Body of pancreas (tissue), 4 donors: ENCODE results near the gene XRCC5. TPM values are rescaled to one million over a fixed set of nuclear protein-coding genes. Genes with fewer than 3 reads are reported as not detected.

Experiments used
- ATAC-seq: fragments of 150-250 bp; one replicate; pipeline ENCODE4 v1.9.1; 2016
- DNase-seq, 4 donors: peaks; one replicate each; pipeline ENCODE4 v3.0.0-alpha.2; 2019
- H3K27ac ChIP-seq, 4 donors: fragments of 200-600 bp; sonication (generic); 1 replicate in 3 of 4; 2 replicates in 1 of 4; pipeline versions ENCODE4 v1.5.1 to v1.6.1; 2016 to 2019; ENCODE audit warnings: mild to moderate bottlenecking in 1 of 4, mixed read lengths in 1 of 4, moderate library complexity in 1 of 4
- H3K27me3 ChIP-seq, 2 donors: fragments of 200-600 bp; sonication (generic); one replicate each; pipeline ENCODE4 v1.6.0; 2016; ENCODE audit warnings: mild to moderate bottlenecking in 1 of 2
- H3K36me3 ChIP-seq, 2 donors: fragments of 200-600 bp; sonication (generic); replicated peaks in 1 of 2; 2 replicates each; pipeline ENCODE4 v1.5.1; 2016; ENCODE audit warnings: low read depth in 2 of 2; ENCODE audit not compliant: insufficient read depth in 1 of 2
- H3K4me1 ChIP-seq: fragments of 200-600 bp; sonication (generic); one replicate; pipeline ENCODE4 v1.6.0; 2016
- H3K4me3 ChIP-seq, 2 donors: fragments of 200-600 bp; sonication (generic); 1 replicate in 1 of 2; 2 replicates in 1 of 2; pipeline ENCODE4 v1.5.1; 2016 to 2019
- H3K9me3 ChIP-seq, 3 donors: fragments of 200-600 bp; sonication (generic); 1 replicate in 2 of 3; 2 replicates in 1 of 3; pipeline ENCODE4 v1.5.1; 2016
- POLR2A ChIP-seq, 3 donors: fragments of 450-650 bp; IDR thresholded peaks; one replicate each; pipeline ENCODE4 v1.6.1; 2016; ENCODE audit warnings: antibody characterized with exemption in 3 of 3, mild to moderate bottlenecking in 2 of 3
- WGBS, 2 donors: methylation state at CpG; one replicate each; pipeline ENCODE4 v1.1.5; 2017; 5-methylcytosine and 5-hydroxymethylcytosine counted together
- intact Hi-C: fragments of 100-400 bp; cut with DNase I; formaldehyde crosslinking; loops from one replicate; pipeline ENCODE4 v1.15.1; 2023
- total RNA-seq, 2 donors: library from RNA; depleted of rRNA; stranded (reverse); fragments of >200 nt; gene quantifications; one replicate each; pipeline ENCODE4 v1.1.0, GENCODE V29; 2016
- TF ChIP-seq, protein P1 (sequence below), 7 experiments: fragments of 450-650 bp in 4 of 7; fragments of 200-600 bp in 3 of 7; sonication (generic) in 3 of 7; IDR thresholded peaks; one replicate each; pipeline ENCODE4 v1.5.1; 2016 to 2019; ENCODE audit warnings: antibody characterized with exemption in 7 of 7

The XRCC5 gene
- total RNA-seq, 2 donors from 2014 or later, result 74.2 to 74.7 TPM

DNA sequence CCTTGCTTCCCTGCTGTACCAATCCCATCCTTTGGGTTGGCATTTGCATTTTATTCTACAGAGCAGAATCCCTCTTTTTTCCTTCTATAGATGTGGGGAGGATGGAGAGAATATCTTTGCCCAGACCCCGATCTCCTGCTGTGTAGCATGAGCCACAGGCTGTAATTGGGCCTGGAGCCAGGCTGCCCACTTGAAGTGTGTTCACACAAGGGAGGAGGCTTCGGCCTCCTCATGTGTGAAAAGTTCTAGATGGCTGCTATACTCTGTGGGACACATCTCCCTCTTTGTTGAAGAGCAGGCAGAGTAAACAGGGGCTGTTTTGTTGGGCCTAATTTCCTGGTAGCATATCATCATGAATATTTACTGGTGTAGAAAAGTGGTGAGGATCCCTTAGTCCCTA lies 126.3 kb downstream of the XRCC5 start:
- intact Hi-C loops, result no loop called here
- Histone ChIP-seq H3K4me3 (no peak overlapping the region), H3K27ac (no peak overlapping the region), H3K4me1 (peaks cover 1% of the 10 kb centered on the region), H3K9me3 (peaks cover 0 to 5% (median 0%) of the 10 kb centered on the region in 3 donors), H3K27me3 (no peaks in the 10 kb centered on the region), H3K36me3 (no peaks in the 10 kb centered on the region)
- no peak for DNase-seq
- no peak for ATAC-seq
- no peak for TF ChIP-seq POLR2A (IDR thresholded peaks at IDR 0.05)
- TF ChIP-seq, protein P1, sequence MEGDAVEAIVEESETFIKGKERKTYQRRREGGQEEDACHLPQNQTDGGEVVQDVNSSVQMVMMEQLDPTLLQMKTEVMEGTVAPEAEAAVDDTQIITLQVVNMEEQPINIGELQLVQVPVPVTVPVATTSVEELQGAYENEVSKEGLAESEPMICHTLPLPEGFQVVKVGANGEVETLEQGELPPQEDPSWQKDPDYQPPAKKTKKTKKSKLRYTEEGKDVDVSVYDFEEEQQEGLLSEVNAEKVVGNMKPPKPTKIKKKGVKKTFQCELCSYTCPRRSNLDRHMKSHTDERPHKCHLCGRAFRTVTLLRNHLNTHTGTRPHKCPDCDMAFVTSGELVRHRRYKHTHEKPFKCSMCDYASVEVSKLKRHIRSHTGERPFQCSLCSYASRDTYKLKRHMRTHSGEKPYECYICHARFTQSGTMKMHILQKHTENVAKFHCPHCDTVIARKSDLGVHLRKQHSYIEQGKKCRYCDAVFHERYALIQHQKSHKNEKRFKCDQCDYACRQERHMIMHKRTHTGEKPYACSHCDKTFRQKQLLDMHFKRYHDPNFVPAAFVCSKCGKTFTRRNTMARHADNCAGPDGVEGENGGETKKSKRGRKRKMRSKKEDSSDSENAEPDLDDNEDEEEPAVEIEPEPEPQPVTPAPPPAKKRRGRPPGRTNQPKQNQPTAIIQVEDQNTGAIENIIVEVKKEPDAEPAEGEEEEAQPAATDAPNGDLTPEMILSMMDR (IDR thresholded peaks at IDR 0.05), result no peak
- 75 to 89% methylated on average over 2 of the region's 2 CpGs for WGBS, 2 donors

DNA sequence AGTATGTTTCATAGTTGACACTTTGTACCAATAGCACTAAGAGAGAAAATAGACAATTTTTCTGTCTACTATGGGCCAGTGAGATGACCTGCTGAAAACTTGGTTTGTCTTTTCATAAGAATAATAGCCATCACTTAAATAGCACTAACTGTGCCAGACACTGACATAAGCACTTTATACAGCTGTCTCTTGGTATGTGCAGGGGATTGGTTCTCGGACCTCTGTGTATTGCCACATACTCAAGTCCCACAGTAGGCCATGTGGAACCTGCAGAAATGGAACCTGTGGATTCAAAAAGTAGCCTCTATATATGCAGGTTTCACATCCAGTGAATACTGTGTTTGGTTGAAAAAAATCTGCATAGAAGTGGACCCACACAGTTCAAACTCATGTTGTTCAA lies 126.7 kb downstream of the XRCC5 start:
- TF ChIP-seq, protein P1 (IDR thresholded peaks at IDR 0.05), result no peak
- TF ChIP-seq POLR2A (IDR thresholded peaks at IDR 0.05), result no peak

DNA sequence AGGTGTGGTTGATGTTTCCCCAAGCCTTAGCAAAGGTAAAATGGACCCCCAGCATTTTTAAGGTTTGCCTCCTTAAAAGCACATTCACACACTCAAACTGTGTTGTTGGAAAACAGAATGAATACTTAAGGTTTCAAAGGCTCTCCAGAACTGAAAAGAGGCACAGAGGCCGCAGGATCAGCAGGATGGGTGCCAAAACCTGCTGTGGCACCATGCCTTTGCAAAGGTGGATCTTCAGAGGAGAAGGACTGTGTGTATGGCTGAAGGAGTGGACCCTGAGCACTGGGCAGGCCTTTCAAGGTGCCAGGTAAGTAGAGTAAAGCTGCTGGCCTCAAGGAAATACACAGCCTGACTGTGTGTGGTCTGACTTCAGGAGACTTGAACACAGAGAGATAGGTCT lies 127.3 kb downstream of the XRCC5 start:
- DNase-seq (no peak), ATAC-seq (no peak)
- WGBS, 2 donors, result 0% methylated on average over 1 of the region's 1 CpG
- H3K36me3 ChIP-seq, result no peaks in the 10 kb centered on the region
- peaks cover 0 to 5% (median 0%) of the 10 kb centered on the region in 3 donors for H3K9me3 ChIP-seq
- H3K27me3 ChIP-seq, result no peaks in the 10 kb centered on the region
- TF ChIP-seq, protein P1 (IDR thresholded peaks at IDR 0.05), result no peak
- TF ChIP-seq POLR2A (IDR thresholded peaks at IDR 0.05), result no peak
- no peak overlapping the region for H3K27ac ChIP-seq
- H3K4me1 ChIP-seq, result peaks cover 9% of the 10 kb centered on the region
- H3K4me3 ChIP-seq, result no peak overlapping the region
- intact Hi-C loops, result no loop called here

More for the DNA sequence above, 126.7 kb downstream of the XRCC5 start:
- Histone ChIP-seq H3K4me3 (no peak overlapping the region), H3K27ac (no peak overlapping the region), H3K9me3 (peaks cover 0 to 5% (median 0%) of the 10 kb centered on the region in 3 donors), H3K36me3 (no peaks in the 10 kb centered on the region), H3K27me3 (no peaks in the 10 kb centered on the region), H3K4me1 (peaks cover 6% of the 10 kb centered on the region)
- 89 to 91% methylated on average over 1 of the region's 1 CpG for WGBS, 2 donors
- no peak for DNase-seq
- no peak for ATAC-seq
- intact Hi-C loops, result no loop called here

DNA sequence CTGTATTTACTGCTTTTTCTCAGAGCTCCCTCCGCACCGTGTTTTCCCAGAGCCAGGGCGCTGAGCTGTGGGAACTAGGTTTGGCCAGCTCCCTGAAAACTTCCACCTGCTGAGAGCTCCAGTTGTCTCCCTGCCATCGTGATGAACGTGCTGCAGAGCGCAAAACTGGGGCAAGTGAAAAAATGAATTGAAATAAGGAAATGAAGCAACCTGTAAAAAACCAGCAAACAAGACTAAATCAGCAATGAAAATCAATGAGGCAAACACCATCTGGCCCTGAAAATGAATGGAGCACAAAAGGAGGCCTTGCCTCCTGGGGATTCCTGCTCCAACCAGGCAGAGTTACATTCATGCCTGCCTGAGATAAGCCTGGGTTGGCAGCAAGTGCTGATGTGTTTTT lies 133.2 kb downstream of the XRCC5 start:
- 25 to 26% methylated on average over 6 of the region's 6 CpGs for WGBS, 2 donors
- H3K4me1 ChIP-seq, result peaks cover 15% of the 10 kb centered on the region
- no peaks in the 10 kb centered on the region for H3K36me3 ChIP-seq
- ATAC-seq, result no peak
- intact Hi-C loops, result no loop called here
- no peaks in the 10 kb centered on the region for H3K9me3 ChIP-seq
- no peaks in the 10 kb centered on the region for H3K27me3 ChIP-seq
- TF ChIP-seq, protein P1 (IDR thresholded peaks at IDR 0.05), result no peak
- no peak for TF ChIP-seq POLR2A (IDR thresholded peaks at IDR 0.05)
- peak in 1 of 4 donors; percentile 17 for DNase-seq
- no peak overlapping the region for H3K27ac ChIP-seq
- no peak overlapping the region for H3K4me3 ChIP-seq

DNA sequence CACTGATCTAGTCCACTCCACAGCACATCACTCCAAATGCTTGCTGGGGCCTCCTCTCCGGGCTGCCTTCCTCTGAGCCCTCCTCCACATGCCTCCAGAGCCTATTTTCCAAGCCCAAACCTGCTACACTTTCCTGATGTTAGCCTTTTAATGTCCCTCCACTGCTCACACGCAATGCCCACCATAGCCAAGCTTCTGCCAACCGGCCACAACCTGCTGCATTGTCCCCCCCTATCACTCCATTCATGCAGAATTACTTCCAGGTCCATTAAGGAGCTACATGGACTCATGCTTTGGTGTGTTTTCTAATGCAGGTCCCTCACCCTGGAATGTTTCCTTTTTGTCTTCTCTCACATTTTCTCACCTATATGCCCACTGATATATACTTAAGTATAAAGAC lies 133.9 kb downstream of the XRCC5 start:
- no peaks in the 10 kb centered on the region for H3K36me3 ChIP-seq
- H3K27me3 ChIP-seq, result no peaks in the 10 kb centered on the region
- no peak for ATAC-seq
- no peaks in the 10 kb centered on the region for H3K9me3 ChIP-seq
- no peak for DNase-seq
- 86 to 92% methylated on average over 3 of the region's 3 CpGs for WGBS, 2 donors
- H3K27ac ChIP-seq, result no peak overlapping the region
- TF ChIP-seq, protein P1 (IDR thresholded peaks at IDR 0.05), result no peak
- no peak for TF ChIP-seq POLR2A (IDR thresholded peaks at IDR 0.05)
- H3K4me3 ChIP-seq, result no peak overlapping the region
- intact Hi-C loops, result no loop called here
- H3K4me1 ChIP-seq, result peaks cover 15% of the 10 kb centered on the region
